Prostate gland (tissue), 2 donors: Measurements from ENCODE around the gene NUP43. TPM values are rescaled to one million over a fixed set of nuclear protein-coding genes. Genes with fewer than 3 reads are reported as not detected.
"Not testable (repeated sequence)": the region's sequence is repeated elsewhere in the genome, so short reads cannot be mapped to it uniquely, and the experiment has no call there.

Experiments used
- DNase-seq: peaks from one replicate; pipeline ENCODE4 v3.0.0-alpha.2; 2019; ENCODE audit warnings: low spot score
- H3K27ac ChIP-seq, 2 donors: fragments of 200-600 bp; sonication (generic); 2 replicates each; pipeline ENCODE4 v1.5.1; 2017 to 2019
- H3K27me3 ChIP-seq: fragments of 200-600 bp; sonication (generic); replicated peaks from 2 replicates; pipeline ENCODE4 v1.5.1; 2019; ENCODE audit not compliant: insufficient read depth
- H3K36me3 ChIP-seq, 2 donors: fragments of 200-600 bp; sonication (generic); 1 replicate in 1 of 2; 2 replicates in 1 of 2; pipeline versions ENCODE4 v1.5.1 to v1.8.1; 2017 to 2019
- H3K4me1 ChIP-seq: fragments of 200-600 bp; sonication (generic); replicated peaks from 2 replicates; pipeline ENCODE4 v1.5.1; 2019
- H3K4me3 ChIP-seq, 2 donors: fragments of 200-600 bp; sonication (generic); 2 replicates each; pipeline ENCODE4 v1.5.1; 2017 to 2019
- H3K9me3 ChIP-seq: fragments of 200-600 bp; sonication (generic); 2 replicates; pipeline ENCODE4 v1.5.1; 2017
- POLR2A ChIP-seq: fragments of 450-650 bp; IDR thresholded peaks from one replicate; pipeline ENCODE4 v1.6.1; 2016; ENCODE audit warnings: antibody characterized with exemption, mild to moderate bottlenecking
- POLR2AphosphoS5 ChIP-seq: sonication (generic); formaldehyde crosslinking; IDR thresholded peaks from one replicate; pipeline ENCODE4 v1.6.1; 2017; ENCODE audit warnings: antibody characterized with exemption
- WGBS: methylation state at CpG from one replicate; pipeline ENCODE4 v1.1.5; 2018; 5-methylcytosine and 5-hydroxymethylcytosine counted together
- intact Hi-C: fragments of 100-400 bp; cut with DNase I; formaldehyde crosslinking; loops from one replicate; pipeline ENCODE4 v1.14.2; 2022
- total RNA-seq, 2 donors: library from RNA; depleted of rRNA; stranded (reverse); fragments of >200 nt; gene quantifications; one replicate each; pipeline ENCODE4 v1.1.0, GENCODE V29; 2016
- TF ChIP-seq, protein P1 (sequence below), 4 experiments: fragments of 200-600 bp in 2 of 4; fragments of 450-650 bp in 2 of 4; sonication (generic) in 2 of 4; IDR thresholded peaks; 1 replicate in 3 of 4; 2 replicates in 1 of 4; pipeline ENCODE4 v1.5.1; 2016 to 2019; ENCODE audit warnings: antibody characterized with exemption in 4 of 4, mild to moderate bottlenecking in 2 of 4, moderate library complexity in 2 of 4

The NUP43 gene
- total RNA-seq, 2 donors from 2014 or later = 23.6 to 32.9 TPM

DNA sequence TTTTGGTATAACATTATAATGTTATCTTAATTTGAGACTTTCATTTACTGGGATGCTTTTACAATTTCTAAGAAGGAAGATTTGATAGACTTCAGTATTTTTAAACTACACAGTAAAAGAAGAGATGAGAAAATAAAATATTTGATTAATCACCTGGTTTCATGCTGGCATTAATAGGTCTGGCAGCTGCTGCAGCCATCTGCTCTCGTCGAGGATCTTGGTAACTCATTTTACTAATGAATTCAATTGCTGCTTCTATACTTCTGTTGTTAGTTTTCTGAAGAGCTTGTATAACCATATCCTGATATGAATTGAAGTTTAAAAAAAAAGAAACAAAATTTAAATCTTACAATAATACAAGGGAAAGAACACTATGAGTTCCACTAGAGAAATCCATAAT lies 51.4 kb downstream of the NUP43 start:
- no peaks in the 10 kb centered on the region for H3K36me3 ChIP-seq
- no peak overlapping the region for H3K4me3 ChIP-seq
- 52% methylated on average over 2 of the region's 2 CpGs for WGBS
- H3K27me3 ChIP-seq = no peaks in the 10 kb centered on the region
- no peak for TF ChIP-seq POLR2AphosphoS5
- H3K4me1 ChIP-seq = no peaks in the 10 kb centered on the region
- intact Hi-C loops = no loop called here
- no peaks in the 10 kb centered on the region for H3K9me3 ChIP-seq
- DNase-seq = no peak
- no peak overlapping the region for H3K27ac ChIP-seq

DNA sequence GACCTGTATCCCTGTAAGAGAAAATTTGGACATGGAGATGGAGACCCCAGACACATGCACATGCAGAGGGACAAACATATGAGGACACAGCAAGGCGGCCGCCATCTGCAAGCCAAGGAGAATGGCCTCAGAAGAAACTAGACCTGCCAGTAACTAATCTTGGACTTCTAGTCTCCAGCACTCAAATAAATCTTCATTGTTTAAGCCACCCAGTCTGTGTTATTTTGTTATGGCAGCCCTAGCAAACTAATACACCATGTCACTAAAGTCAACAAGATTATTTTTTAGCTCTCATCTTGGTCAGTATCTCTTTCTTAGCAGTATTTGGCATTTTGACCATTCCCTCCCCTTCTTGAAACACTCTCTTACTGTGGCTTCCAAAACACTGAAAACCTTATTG lies 55.1 kb downstream of the NUP43 start:
- Histone ChIP-seq H3K27me3 (no peaks in the 10 kb centered on the region), H3K4me1 (no peaks in the 10 kb centered on the region), H3K4me3 (no peak overlapping the region), H3K36me3 (no peaks in the 10 kb centered on the region), H3K27ac (no peak overlapping the region), H3K9me3 (no peaks in the 10 kb centered on the region)
- TF ChIP-seq POLR2A (no peak), POLR2AphosphoS5 (no peak)
- TF ChIP-seq, protein P1, sequence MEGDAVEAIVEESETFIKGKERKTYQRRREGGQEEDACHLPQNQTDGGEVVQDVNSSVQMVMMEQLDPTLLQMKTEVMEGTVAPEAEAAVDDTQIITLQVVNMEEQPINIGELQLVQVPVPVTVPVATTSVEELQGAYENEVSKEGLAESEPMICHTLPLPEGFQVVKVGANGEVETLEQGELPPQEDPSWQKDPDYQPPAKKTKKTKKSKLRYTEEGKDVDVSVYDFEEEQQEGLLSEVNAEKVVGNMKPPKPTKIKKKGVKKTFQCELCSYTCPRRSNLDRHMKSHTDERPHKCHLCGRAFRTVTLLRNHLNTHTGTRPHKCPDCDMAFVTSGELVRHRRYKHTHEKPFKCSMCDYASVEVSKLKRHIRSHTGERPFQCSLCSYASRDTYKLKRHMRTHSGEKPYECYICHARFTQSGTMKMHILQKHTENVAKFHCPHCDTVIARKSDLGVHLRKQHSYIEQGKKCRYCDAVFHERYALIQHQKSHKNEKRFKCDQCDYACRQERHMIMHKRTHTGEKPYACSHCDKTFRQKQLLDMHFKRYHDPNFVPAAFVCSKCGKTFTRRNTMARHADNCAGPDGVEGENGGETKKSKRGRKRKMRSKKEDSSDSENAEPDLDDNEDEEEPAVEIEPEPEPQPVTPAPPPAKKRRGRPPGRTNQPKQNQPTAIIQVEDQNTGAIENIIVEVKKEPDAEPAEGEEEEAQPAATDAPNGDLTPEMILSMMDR (IDR thresholded peaks at IDR 0.05) = no peak
- intact Hi-C loops = no loop called here
- WGBS = 100% methylated on average over 2 of the region's 2 CpGs
- no peak for DNase-seq

DNA sequence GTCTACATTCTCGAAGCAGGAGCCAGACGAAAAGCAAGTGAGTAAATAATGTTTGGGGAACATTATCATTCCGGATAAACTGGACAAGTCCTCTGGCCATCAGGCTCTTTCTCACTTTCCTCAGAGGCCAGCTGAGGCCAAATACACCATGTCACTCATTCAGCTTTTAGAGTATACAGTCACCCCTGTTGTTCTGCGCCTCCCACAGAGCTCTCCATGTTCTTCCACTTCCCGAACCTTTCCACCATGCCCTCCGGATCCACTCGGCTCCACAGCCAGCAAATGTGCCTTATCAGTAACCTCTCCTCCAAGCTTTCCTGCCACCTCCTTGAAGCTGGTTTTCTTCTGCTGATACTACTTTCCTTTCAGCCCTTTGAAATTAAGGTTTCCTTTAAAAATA lies 60.1 kb downstream of the NUP43 start:
- TF ChIP-seq POLR2AphosphoS5 = no peak
- TF ChIP-seq, protein P1 (IDR thresholded peaks at IDR 0.05) = no peak
- no peak for TF ChIP-seq POLR2A
- H3K4me1 ChIP-seq = no peaks in the 10 kb centered on the region
- intact Hi-C loops = no loop called here
- no peak overlapping the region for H3K4me3 ChIP-seq
- WGBS = 82% methylated on average over 7 of the region's 7 CpGs
- no peaks in the 10 kb centered on the region for H3K9me3 ChIP-seq
- peaks cover 0 to 4% of the 10 kb centered on the region in 2 donors for H3K36me3 ChIP-seq
- DNase-seq = no peak
- H3K27ac ChIP-seq = no peak overlapping the region
- no peaks in the 10 kb centered on the region for H3K27me3 ChIP-seq

DNA sequence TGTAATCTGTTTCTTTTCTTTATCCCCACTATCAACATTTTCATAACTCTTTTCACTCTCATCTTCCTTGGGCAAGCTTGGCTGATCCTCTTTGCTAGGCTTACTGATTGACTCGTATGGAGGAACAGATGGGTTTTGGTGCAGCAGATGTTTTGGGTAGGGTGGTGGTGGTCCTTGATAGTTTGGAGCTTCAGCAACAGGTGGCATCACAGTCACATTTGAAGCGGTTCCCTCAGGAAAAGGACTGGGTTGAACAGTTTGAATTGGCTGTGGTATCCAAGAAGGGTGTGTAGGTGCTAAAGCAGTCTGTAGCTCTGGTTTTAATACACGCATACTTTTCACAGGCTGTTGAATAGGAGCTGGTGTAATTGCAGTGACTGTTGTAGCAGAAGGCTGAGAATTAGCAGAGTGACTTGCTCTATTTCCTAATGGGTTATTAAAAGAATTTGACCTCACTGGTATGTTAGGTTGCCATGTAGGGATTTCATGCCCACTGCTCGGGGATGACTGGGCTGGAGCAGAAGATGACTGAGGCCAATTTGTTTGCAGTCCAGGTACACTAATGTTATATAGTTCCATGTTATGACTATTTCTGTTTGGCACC lies 63.0 kb downstream of the NUP43 start:
- DNase-seq = no peak
- no peak for TF ChIP-seq POLR2AphosphoS5
- no peak for TF ChIP-seq POLR2A
- TF ChIP-seq, protein P1 (IDR thresholded peaks at IDR 0.05) = no peak

DNA sequence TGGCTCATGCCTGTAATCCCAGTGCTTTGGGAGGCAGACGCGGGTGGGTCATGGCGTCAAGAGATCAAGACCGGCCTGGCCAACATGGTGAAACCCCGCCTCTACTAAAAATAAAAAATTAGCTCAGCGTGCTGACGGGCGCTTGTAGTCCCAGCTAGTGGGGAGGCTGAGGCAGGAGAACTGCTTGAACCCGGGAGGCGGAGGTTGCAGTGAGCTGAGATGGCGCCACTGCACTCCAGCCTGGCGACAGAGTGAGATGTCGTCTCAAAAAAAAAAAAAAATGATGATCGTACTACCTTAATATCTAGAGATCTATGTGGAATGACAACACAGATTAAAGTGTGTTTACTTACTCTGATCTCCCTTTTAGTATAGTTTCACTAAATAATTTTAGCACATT lies 64.5 kb downstream of the NUP43 start:
- H3K4me1 ChIP-seq, H3K9me3 ChIP-seq, H3K4me3 ChIP-seq, H3K27ac ChIP-seq, H3K36me3 ChIP-seq, H3K27me3 ChIP-seq, intact Hi-C loops, DNase-seq: not testable (repeated sequence)
- 96% methylated on average over 14 of the region's 14 CpGs for WGBS

More for the DNA sequence above, 63.0 kb downstream of the NUP43 start:
- 93% methylated on average over 4 of the region's 4 CpGs for WGBS
- Histone ChIP-seq H3K9me3 (no peaks in the 10 kb centered on the region), H3K36me3 (peaks cover 0 to 4% of the 10 kb centered on the region in 2 donors), H3K4me1 (no peaks in the 10 kb centered on the region), H3K27ac (no peak overlapping the region), H3K27me3 (no peaks in the 10 kb centered on the region), H3K4me3 (no peak overlapping the region)
- intact Hi-C loops = no loop called here

DNA sequence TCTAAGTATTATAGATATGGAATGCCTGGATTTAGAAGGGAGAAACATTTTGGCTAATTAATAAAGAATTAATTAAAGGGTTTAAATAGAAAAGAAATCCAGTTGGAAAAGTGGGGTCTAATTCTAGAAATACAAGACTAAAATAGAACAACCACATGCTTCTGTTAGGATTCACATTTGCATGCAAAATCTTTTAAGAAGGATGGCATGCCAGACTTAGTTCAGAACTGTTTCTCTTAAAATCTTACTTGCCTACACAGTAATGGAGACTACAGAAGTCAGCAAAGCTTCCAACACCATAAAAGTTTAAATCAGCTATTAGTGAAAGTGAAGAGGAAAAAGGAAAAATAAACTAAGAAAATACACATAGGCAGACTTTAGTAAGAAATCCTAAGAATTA lies 65.1 kb downstream of the NUP43 start:
- Histone ChIP-seq H3K9me3 (no peaks in the 10 kb centered on the region), H3K4me1 (no peaks in the 10 kb centered on the region), H3K4me3 (no peak overlapping the region), H3K27me3 (no peaks in the 10 kb centered on the region), H3K36me3 (peaks cover 0 to 4% of the 10 kb centered on the region in 2 donors), H3K27ac (no peak overlapping the region)
- intact Hi-C loops = no loop called here
- DNase-seq = no peak
- TF ChIP-seq POLR2A = no peak
- TF ChIP-seq, protein P1 (IDR thresholded peaks at IDR 0.05) = no peak
